Activated CD4-positive, alpha-beta T cell treated with anti-CD3 and anti-CD28 coated beads, Interleukin-2, amount 10 ng/mL, durations not matched to agents 7 days and 5 days (primary cell): ENCODE results near the gene ESPN. TPM values are rescaled to one million over a fixed set of nuclear protein-coding genes. Genes with fewer than 3 reads are reported as not detected.

Experiments
- CTCF ChIA-PET: fragments of 350-600 bp; sonication (Branson Sonifier 250); formaldehyde crosslinking; loops from one replicate; lab custom pipeline; 2021; ENCODE audit warnings: antibody characterized with exemption; lab: Charles Lee
- POLR2A ChIA-PET: fragments of 350-600 bp; sonication (Branson Sonifier 250); formaldehyde crosslinking; loops from one replicate; lab custom pipeline; 2021; ENCODE audit warnings: antibody characterized with exemption; lab: Charles Lee
- DNase-seq: peaks from one replicate; pipeline ENCODE4 v3.0.0-alpha.2; 2020
- H3K27ac Mint-ChIP-seq: one replicate; pipeline ENCODE4 v1.8.0; 2021; ENCODE audit warnings: mild to moderate bottlenecking, moderate library complexity, mixed read lengths
- H3K27me3 Mint-ChIP-seq: one replicate; pipeline ENCODE4 v1.8.0; 2021; ENCODE audit warnings: mixed read lengths
- H3K36me3 Mint-ChIP-seq: one replicate; pipeline ENCODE4 v1.8.0; 2021; ENCODE audit warnings: low read depth, mixed read lengths
- H3K4me1 Mint-ChIP-seq: one replicate; pipeline ENCODE4 v1.8.0; 2021; ENCODE audit warnings: mixed read lengths
- H3K4me3 Mint-ChIP-seq: one replicate; pipeline ENCODE4 v1.8.0; 2021; ENCODE audit warnings: mild to moderate bottlenecking, moderate library complexity, mixed read lengths
- H3K9me3 Mint-ChIP-seq: one replicate; pipeline ENCODE4 v1.8.0; 2021; ENCODE audit warnings: mixed read lengths
- total RNA-seq, 2 experiments: library from RNA; stranded (reverse); gene quantifications; one replicate each; pipeline ENCODE4 v1.2.3, GENCODE V29; 2021

The ESPN gene
- under 1 TPM; 0.56 to 0.77 TPM for total RNA-seq

GRCh38 chr1:6424619-6425593 lies at the start of gene ESPN:
TSS of gene ESPN (plus strand) at chr1:6424776. CDS start at chr1:6424956, 180 bp downstream.
- ChIA-PET CTCF (interaction anchor here (1.1 to 1.5 kb wide), 3 partner anchors 14 to 77 kb away, joined by 3 to 4 read pairs (median 4); no protein-coding TSS in a partner anchor), POLR2A (no interaction called here)
- DNase-seq: no peak
- H3K9me3 Mint-ChIP-seq: no peaks in the 10 kb centered on the region
- peaks cover 48% of the 10 kb centered on the region for H3K27me3 Mint-ChIP-seq
- H3K36me3 Mint-ChIP-seq: no peaks in the 10 kb centered on the region
- peak within 1 kb of the TSS; percentile 13 for H3K4me3 Mint-ChIP-seq
- H3K27ac Mint-ChIP-seq: no peak within 1 kb of the TSS
- peaks cover 13% of the 10 kb centered on the region for H3K4me1 Mint-ChIP-seq

- H3K27ac Mint-ChIP-seq: no peak overlapping the region
- H3K9me3 Mint-ChIP-seq: peaks cover 3% of the 10 kb centered on the region
- peaks cover 7% of the 10 kb centered on the region for H3K4me1 Mint-ChIP-seq
- no peak for DNase-seq
- CTCF ChIA-PET: interaction anchor here (1.1 kb wide), 1 partner anchor 10 kb away, joined by 4 read pairs; no protein-coding TSS in a partner anchor
- H3K27me3 Mint-ChIP-seq: no peaks in the 10 kb centered on the region
- H3K36me3 Mint-ChIP-seq: peaks cover 3% of the 10 kb centered on the region
- H3K4me3 Mint-ChIP-seq: no peak overlapping the region
- POLR2A ChIA-PET: no interaction called here
Observed at GRCh38 chr1:6378096-6378746, 46.4 kb upstream of the ESPN start.

GRCh38 chr1:6380037-6380436 lies 44.5 kb upstream of the ESPN start:
- Mint-ChIP-seq H3K36me3 (peaks cover 12% of the 10 kb centered on the region), H3K9me3 (peaks cover 7% of the 10 kb centered on the region), H3K4me1 (peaks cover 5% of the 10 kb centered on the region), H3K27me3 (no peaks in the 10 kb centered on the region), H3K27ac (no peak overlapping the region), H3K4me3 (no peak overlapping the region)
- no peak for DNase-seq
- CTCF ChIA-PET: interaction anchor here (1.4 to 1.6 kb wide), 2 partner anchors 13 to 20 kb away, joined by 4 to 5 read pairs; no protein-coding TSS in a partner anchor
- POLR2A ChIA-PET: no interaction called here

- no peaks in the 10 kb centered on the region for H3K27me3 Mint-ChIP-seq
- ChIA-PET POLR2A (no interaction called here), CTCF (interaction anchor here (0.7 to 1.6 kb wide), 4 partner anchors 9 to 96 kb away, joined by 3 to 4 read pairs (median 3); partner anchors contain the start of gene ACOT7)
- H3K4me1 Mint-ChIP-seq: peaks cover 15% of the 10 kb centered on the region
- H3K27ac Mint-ChIP-seq: no peak overlapping the region
- H3K4me3 Mint-ChIP-seq: no peak overlapping the region
- no peak for DNase-seq
- peaks cover 7% of the 10 kb centered on the region for H3K9me3 Mint-ChIP-seq
- H3K36me3 Mint-ChIP-seq: peaks cover 15% of the 10 kb centered on the region
Observed at GRCh38 chr1:6384135-6384534, 40.4 kb upstream of the ESPN start.

GRCh38 chr1:6384962-6385361 lies 39.6 kb upstream of the ESPN start:
- no peak for DNase-seq
- ChIA-PET POLR2A (no interaction called here), CTCF (interaction anchor here (1.1 to 2.0 kb wide), 4 partner anchors 8 to 53 kb away, joined by 3 to 5 read pairs (median 4); partner anchors contain the start of gene ACOT7)
- peaks cover 18% of the 10 kb centered on the region for H3K4me1 Mint-ChIP-seq
- peaks cover 4% of the 10 kb centered on the region for H3K9me3 Mint-ChIP-seq
- H3K27ac Mint-ChIP-seq: no peak overlapping the region
- peaks cover 15% of the 10 kb centered on the region for H3K36me3 Mint-ChIP-seq
- no peak overlapping the region for H3K4me3 Mint-ChIP-seq
- no peaks in the 10 kb centered on the region for H3K27me3 Mint-ChIP-seq

GRCh38 chr1:6385488-6386191 lies 38.9 kb upstream of the ESPN start:
- H3K27ac Mint-ChIP-seq: no peak overlapping the region
- H3K9me3 Mint-ChIP-seq: peaks cover 3% of the 10 kb centered on the region
- H3K36me3 Mint-ChIP-seq: peaks cover 16% of the 10 kb centered on the region
- CTCF ChIA-PET: interaction anchor here (1.1 to 2.0 kb wide), 4 partner anchors 8 to 52 kb away, joined by 3 to 5 read pairs (median 4); partner anchors contain the start of gene ACOT7
- H3K4me1 Mint-ChIP-seq: peaks cover 22% of the 10 kb centered on the region
- no peak overlapping the region for H3K4me3 Mint-ChIP-seq
- POLR2A ChIA-PET: no interaction called here
- no peak for DNase-seq
- no peaks in the 10 kb centered on the region for H3K27me3 Mint-ChIP-seq

GRCh38 chr1:6386371-6386949 lies 38.1 kb upstream of the ESPN start:
- no peak for DNase-seq
- CTCF ChIA-PET: interaction anchor here (1.4 to 2.0 kb wide), 3 partner anchors 19 to 51 kb away, joined by 4 to 5 read pairs (median 4); no protein-coding TSS in a partner anchor
- POLR2A ChIA-PET: no interaction called here
- H3K36me3 Mint-ChIP-seq: peaks cover 18% of the 10 kb centered on the region
- H3K27me3 Mint-ChIP-seq: no peaks in the 10 kb centered on the region
- peak overlapping the region; percentile 33 for H3K27ac Mint-ChIP-seq
- H3K4me1 Mint-ChIP-seq: peaks cover 23% of the 10 kb centered on the region
- peaks cover 3% of the 10 kb centered on the region for H3K9me3 Mint-ChIP-seq
- no peak overlapping the region for H3K4me3 Mint-ChIP-seq

GRCh38 chr1:6389971-6390370 lies 34.6 kb upstream of the ESPN start:
- Mint-ChIP-seq H3K4me3 (no peak overlapping the region), H3K4me1 (peaks cover 44% of the 10 kb centered on the region), H3K9me3 (no peaks in the 10 kb centered on the region), H3K27ac (no peak overlapping the region), H3K36me3 (peaks cover 16% of the 10 kb centered on the region), H3K27me3 (no peaks in the 10 kb centered on the region)
- CTCF ChIA-PET: interaction anchor here (0.8 to 2.0 kb wide), 3 partner anchors 48 to 143 kb away, joined by 3 to 4 read pairs (median 3); no protein-coding TSS in a partner anchor
- POLR2A ChIA-PET: no interaction called here
- DNase-seq: no peak

GRCh38 chr1:6391951-6392808 lies 32.4 kb upstream of the ESPN start:
- ChIA-PET CTCF (interaction anchor here (0.6 to 2.6 kb wide), 7 partner anchors 9 to 438 kb away, joined by 4 to 8 read pairs (median 4); no protein-coding TSS in a partner anchor), POLR2A (interaction anchor here (0.6 kb wide), 1 partner anchor 24 kb away, joined by 4 read pairs; no protein-coding TSS in a partner anchor)
- H3K4me3 Mint-ChIP-seq: peak overlapping the region; percentile 88
- H3K4me1 Mint-ChIP-seq: peaks cover 44% of the 10 kb centered on the region
- DNase-seq: peak; percentile 19
- peak overlapping the region; percentile 88 for H3K27ac Mint-ChIP-seq
- peaks cover 15% of the 10 kb centered on the region for H3K36me3 Mint-ChIP-seq
- H3K27me3 Mint-ChIP-seq: no peaks in the 10 kb centered on the region
- H3K9me3 Mint-ChIP-seq: no peaks in the 10 kb centered on the region

- no peaks in the 10 kb centered on the region for H3K9me3 Mint-ChIP-seq
- peaks cover 15% of the 10 kb centered on the region for H3K36me3 Mint-ChIP-seq
- H3K4me1 Mint-ChIP-seq: peaks cover 42% of the 10 kb centered on the region
- no peaks in the 10 kb centered on the region for H3K27me3 Mint-ChIP-seq
- peak overlapping the region; percentile 88 for H3K4me3 Mint-ChIP-seq
- DNase-seq: no peak
- peak overlapping the region; percentile 93 for H3K27ac Mint-ChIP-seq
- ChIA-PET CTCF (interaction anchor here (1.0 to 2.6 kb wide), 5 partner anchors 8 to 146 kb away, joined by 3 to 8 read pairs (median 4); no protein-coding TSS in a partner anchor), POLR2A (interaction anchor here (0.6 to 2.0 kb wide), 5 partner anchors 30 to 438 kb away, joined by 3 to 6 read pairs (median 3); no protein-coding TSS in a partner anchor)
Observed at GRCh38 chr1:6392809-6393399, 31.7 kb upstream of the ESPN start.
